Ovary (tissue), 3 donors: ENCODE results near the gene CACNA2D4.

Experiments used
- EP300 ChIP-seq: sonication (generic); formaldehyde crosslinking; IDR thresholded peaks from one replicate; pipeline ENCODE4 v1.6.1; 2017; ENCODE audit warnings: antibody characterized with exemption
- TF ChIP-seq, protein P1 (sequence below), 3 donors: fragments of 450-650 bp in 2 of 3; fragments of 200-600 bp in 1 of 3; IDR thresholded peaks; one replicate each; pipeline versions ENCODE4 v1.5.1 to v1.8.0; 2016 to 2022; ENCODE audit warnings: antibody characterized with exemption in 3 of 3, mild to moderate bottlenecking in 1 of 3
- donor health status: DM: no; HTN: no; CAD: no.

- no peak for TF ChIP-seq EP300
- TF ChIP-seq, protein P1, sequence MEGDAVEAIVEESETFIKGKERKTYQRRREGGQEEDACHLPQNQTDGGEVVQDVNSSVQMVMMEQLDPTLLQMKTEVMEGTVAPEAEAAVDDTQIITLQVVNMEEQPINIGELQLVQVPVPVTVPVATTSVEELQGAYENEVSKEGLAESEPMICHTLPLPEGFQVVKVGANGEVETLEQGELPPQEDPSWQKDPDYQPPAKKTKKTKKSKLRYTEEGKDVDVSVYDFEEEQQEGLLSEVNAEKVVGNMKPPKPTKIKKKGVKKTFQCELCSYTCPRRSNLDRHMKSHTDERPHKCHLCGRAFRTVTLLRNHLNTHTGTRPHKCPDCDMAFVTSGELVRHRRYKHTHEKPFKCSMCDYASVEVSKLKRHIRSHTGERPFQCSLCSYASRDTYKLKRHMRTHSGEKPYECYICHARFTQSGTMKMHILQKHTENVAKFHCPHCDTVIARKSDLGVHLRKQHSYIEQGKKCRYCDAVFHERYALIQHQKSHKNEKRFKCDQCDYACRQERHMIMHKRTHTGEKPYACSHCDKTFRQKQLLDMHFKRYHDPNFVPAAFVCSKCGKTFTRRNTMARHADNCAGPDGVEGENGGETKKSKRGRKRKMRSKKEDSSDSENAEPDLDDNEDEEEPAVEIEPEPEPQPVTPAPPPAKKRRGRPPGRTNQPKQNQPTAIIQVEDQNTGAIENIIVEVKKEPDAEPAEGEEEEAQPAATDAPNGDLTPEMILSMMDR (IDR thresholded peaks at IDR 0.05) = no peak
Observed at GRCh38 chr12:1929985-1930802, 11.7 kb upstream of the CACNA2D4 start.
